Stimulated activated CD4-positive, alpha-beta T cell treated with anti-CD3 and anti-CD28 coated beads, Interleukin-12 subunit alpha, Interleukin-12 subunit beta, amount 100 ng/mL, for 48 hours (primary cell): ENCODE results near the gene PEX13.
"Not testable (repeated sequence)": the region's sequence is repeated elsewhere in the genome, so short reads cannot be mapped to it uniquely, and the experiment has no call there.

Source experiments
- DNase-seq, 3 donors: peaks; one replicate each; pipeline ENCODE4 v3.0.0-alpha.2; 2020; ENCODE audit warnings: low read depth in 2 of 3, low spot score in 1 of 3

PEX13 gene

GRCh38 chr2:61017556-61018317, at the start of gene PEX13, which contains the start of gene PUS10:
Gene PEX13, plus strand, starts transcription at chr2:61017720. Its CDS starts 40 bp downstream, at chr2:61017760.
Gene PUS10, minus strand, starts transcription at chr2:61018255. Its CDS starts 6,365 bp downstream, at chr2:61011890.
- peak; percentile 58 to 64 (median 60) for DNase-seq

GRCh38 chr2:60972889-60973656, 44.4 kb upstream of the PEX13 start:
- DNase-seq = no peak

GRCh38 chr2:60973705-60974104, 43.8 kb upstream of the PEX13 start:
- no peak for DNase-seq

GRCh38 chr2:60974652-60975051, 42.9 kb upstream of the PEX13 start:
- DNase-seq = no peak

- DNase-seq = no peak
These were observed 41.2 kb upstream of the PEX13 start for GRCh38 chr2:60976256-60976850.

- peak in 1 of 3 donors; percentile 16 for DNase-seq
These were observed 40.5 kb upstream of the PEX13 start for GRCh38 chr2:60976875-60977561.

- no peak for DNase-seq
These were observed 40.0 kb upstream of the PEX13 start for GRCh38 chr2:60977562-60977895.

GRCh38 chr2:60979231-60979630, 38.3 kb upstream of the PEX13 start:
- DNase-seq = no peak

- no peak for DNase-seq
These were observed 37.3 kb upstream of the PEX13 start for GRCh38 chr2:60980071-60980815.

GRCh38 chr2:60982066-60982465, 35.5 kb upstream of the PEX13 start:
- DNase-seq = not testable (repeated sequence)

GRCh38 chr2:60984720-60985119, 32.8 kb upstream of the PEX13 start:
- no peak for DNase-seq

GRCh38 chr2:60987041-60987440, 30.5 kb upstream of the PEX13 start:
- no peak for DNase-seq

GRCh38 chr2:60987656-60988055, 29.9 kb upstream of the PEX13 start:
- not testable (repeated sequence) for DNase-seq

- no peak for DNase-seq
These were observed 28.3 kb upstream of the PEX13 start for GRCh38 chr2:60989259-60989658.

- DNase-seq = no peak
These were observed 25.9 kb upstream of the PEX13 start for GRCh38 chr2:60991644-60992043.

GRCh38 chr2:60992985-60993392, 24.5 kb upstream of the PEX13 start:
- DNase-seq = no peak

GRCh38 chr2:60994131-60994530, 23.4 kb upstream of the PEX13 start:
- DNase-seq = no peak

- no peak for DNase-seq
These were observed 18.6 kb upstream of the PEX13 start for GRCh38 chr2:60998628-60999545.

- DNase-seq = no peak
These were observed 11.8 kb upstream of the PEX13 start for GRCh38 chr2:61005736-61006135.
